Activated T-cell treated with anti-CD3 and anti-CD28 coated beads for 48 hours (primary cell): ENCODE measurements around the gene FBXO5.
"Not testable (repeated sequence)": the region's sequence is repeated elsewhere in the genome, so short reads cannot be mapped to it uniquely, and the experiment has no call there.

ENCODE experiments used
- DNase-seq: peaks from one replicate; pipeline ENCODE4 v3.0.0-alpha.2; 2020; ENCODE audit warnings: low read depth

FBXO5 gene

GRCh38 chr6:152986978-152987377, 4.1 kb upstream of the FBXO5 start:
- DNase-seq = no peak

- DNase-seq = not testable (repeated sequence)
These were observed 2.5 kb upstream of the FBXO5 start for GRCh38 chr6:152985300-152985699.

DNA sequence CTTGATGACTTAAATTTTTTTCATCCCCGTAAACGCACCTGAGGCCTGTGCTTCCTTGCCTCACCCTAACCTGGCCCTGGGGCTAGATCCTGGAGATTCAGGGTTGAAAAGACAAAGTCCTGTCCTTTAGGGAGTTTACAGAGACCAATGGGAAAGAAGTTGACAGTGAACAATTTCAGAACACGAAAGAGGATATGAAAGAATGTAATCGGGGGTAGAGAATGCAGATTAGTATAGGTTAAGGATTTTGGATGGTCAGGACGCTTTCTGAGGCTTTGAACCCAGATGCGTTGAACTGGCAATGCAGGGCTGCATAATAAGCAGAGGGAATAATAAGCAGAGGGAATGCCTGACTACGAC, 1.7 kb upstream of the FBXO5 start:
- DNase-seq = no peak

DNA sequence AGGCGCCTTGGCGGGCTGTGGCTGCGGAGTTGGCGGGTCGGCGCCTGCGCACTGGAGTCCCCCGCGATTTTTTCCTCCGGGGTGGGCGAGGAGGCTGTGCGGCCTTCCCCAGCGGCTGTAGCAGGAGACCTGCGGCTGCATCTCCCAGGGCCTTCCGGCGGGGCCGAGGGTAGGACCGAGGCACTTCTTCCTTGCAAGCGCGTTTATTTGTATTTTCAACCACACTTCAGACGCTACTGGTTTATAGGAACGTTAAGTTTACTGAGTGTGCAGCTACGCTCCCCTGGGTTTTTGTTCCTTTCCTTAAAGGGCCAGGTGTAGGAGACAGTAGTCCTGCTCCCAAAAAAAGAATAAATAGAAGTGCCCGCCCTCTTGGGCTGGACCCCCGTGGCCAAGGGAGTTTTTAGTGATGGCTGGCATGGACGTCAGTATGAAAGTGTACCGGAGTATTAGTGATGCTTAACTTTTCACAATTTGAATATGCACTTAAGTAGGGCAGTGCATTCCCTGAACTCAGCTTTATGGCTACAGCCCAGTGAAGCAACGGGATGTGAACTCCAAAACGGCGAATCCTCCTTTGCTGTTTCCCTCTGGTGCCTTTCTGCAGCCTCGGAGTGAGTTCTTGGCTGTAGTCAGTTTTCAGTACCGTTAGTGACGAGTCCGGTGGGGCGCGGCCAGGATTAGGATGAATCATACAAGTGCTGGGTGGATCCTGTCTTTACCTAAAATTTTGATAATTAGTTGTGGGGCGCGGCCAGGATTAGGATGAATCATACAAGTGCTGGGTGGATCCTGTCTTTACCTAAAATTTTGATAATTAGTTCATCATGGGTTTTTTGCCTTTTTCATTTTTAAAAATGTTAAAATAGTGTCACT, 1.0 kb upstream of the FBXO5 start:
- DNase-seq = peak; percentile 94

DNA sequence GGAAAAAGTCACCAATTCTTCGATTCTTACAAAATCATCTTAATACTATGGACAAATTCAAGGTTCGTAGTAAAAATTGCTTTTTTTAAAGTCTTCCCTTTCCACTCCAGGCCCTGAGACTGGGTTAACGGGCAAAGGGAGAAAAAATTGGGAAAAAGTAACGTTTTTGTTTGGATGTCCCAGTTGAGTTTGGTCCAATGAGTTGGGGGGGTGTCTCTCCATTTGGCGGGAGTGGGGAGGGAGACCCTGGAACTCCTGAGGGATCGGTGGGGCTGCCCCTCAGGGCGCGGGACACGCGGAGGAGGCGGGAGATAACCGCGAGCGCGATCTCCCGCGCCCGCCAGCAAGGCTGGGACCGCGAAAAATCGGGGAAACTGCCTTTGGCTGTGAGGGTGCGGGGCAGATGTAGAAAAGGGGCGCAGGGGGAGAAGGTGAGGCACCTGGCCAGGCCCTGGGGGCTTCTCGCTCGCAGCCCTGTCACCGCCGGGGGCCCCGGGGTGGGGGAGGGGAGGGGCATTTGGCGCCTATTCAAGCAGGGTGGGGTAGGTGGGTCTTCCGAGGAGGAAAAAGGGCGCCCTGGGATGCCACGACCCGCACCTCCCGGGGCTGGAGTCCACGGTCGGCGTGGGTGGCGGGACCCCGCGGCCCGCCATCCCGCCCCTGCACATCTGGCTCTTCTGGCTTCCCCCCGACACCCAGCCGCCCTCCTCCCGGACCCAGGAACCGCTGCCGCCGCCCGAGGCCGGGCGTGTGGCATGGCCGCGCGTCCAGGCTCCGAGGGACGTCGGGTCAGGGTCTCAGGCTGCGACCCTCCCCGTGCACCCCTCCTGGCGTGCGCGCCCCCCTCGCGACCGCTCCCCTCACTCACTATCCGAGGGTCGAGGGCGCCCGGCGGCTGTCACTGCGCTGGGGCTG, 595 bp downstream of the FBXO5 start:
- DNase-seq = peak; percentile 18

GRCh38 chr6:152981219-152981618, 1.6 kb downstream of the FBXO5 start:
- DNase-seq = no peak

- no peak for DNase-seq
These were observed 2.2 kb downstream of the FBXO5 start for GRCh38 chr6:152980656-152981055.

DNA sequence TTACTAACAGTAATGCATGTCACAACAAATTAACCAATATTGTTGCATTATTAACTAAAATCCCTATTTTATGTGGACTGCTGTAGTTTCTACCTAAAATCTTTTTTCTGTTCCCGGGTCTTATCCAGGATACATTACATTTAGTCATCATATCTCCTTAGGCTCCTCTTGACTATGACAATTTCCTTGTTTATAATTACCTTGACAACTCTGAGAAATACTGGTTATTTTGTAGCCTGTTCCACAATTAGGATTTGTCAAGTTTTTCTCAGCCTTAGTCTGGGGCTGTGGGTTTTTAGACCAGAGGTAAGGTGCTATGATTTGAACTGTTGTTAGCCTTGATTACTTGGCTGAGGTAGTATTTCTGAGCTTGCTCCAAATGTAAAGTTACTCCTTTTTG, 3.7 kb downstream of the FBXO5 start:
- no peak for DNase-seq

- no peak for DNase-seq
These were observed 4.8 kb downstream of the FBXO5 start for GRCh38 chr6:152978058-152978457.

GRCh38 chr6:152977556-152977955, 5.3 kb downstream of the FBXO5 start:
- DNase-seq = no peak

DNA sequence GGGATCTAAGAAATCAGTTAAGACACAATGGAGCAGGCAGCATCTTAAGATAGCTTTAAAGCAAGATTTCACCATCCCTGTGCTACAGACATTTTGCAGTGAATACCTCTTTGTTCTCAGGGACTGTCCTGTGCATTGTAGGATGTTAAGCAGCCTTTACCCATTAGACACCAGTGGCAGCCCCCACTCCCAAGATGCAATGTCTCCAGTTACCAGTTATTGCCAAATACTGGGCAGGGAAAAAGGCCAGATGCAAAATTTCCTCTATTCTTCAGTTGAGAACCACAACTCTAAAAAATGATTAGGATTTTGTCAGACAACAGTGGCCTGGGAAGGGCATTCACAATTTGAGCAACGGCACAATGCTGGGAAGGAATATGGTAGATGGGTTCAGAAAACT, 6.1 kb downstream of the FBXO5 start:
- no peak for DNase-seq

GRCh38 chr6:152975204-152975915, 7.5 kb downstream of the FBXO5 start:
- no peak for DNase-seq

DNA sequence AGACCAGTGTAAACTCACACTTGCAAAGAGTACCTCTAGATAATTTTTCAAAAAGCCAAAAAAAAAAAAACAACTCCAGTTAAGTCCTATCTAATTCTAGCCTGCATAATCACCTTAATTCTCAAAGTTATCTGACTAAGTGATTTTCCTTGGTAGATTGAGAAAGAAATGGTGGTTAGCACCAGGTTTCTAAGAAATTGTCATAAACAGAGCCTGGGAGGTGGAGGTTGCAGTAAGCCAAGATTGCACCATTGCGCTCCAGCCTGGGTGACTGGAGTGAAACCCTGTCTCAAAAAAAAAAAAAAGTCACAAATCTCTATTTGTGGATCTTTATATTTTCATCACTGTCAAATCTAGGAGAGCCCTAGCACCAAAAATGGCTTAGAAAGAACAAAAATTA, 8.9 kb downstream of the FBXO5 start:
- DNase-seq = no peak

- DNase-seq = no peak
These were observed 13.0 kb downstream of the FBXO5 start for GRCh38 chr6:152969688-152970418.

DNA sequence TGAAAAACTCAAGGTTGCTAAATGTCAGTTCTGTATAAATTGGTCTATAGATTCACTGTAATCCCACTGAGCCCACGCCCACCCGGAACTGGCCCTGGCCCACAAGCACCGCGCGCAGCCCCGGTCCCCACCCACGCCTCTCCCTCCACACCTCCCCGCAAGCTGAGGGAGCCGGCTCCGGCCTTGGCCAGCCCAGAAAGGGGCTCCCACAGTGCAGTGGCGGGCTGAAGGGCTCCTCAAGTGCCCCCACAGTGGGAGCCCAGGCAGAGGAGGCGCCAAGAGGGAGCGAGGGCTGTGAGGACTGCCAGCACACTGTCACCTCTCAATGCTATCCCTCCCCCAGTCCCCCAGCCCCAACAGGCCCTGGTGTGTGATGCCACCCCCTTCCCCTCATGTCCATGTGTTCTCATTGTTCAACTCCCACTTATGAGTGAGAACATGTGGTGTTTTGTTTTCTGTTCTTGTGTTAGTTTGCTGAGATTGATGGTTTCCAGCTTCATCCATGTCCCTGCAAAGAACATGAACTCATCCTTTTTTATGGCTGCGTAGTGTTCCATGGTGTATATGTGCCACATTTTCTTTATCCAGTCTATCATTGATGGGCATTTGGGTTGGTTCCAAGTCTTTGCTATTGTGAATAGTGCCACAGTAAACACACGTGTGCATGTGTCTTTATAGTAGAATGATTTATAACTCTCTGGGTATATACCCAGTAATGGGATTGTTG, 16.5 kb downstream of the FBXO5 start:
- not testable (repeated sequence) for DNase-seq

DNA sequence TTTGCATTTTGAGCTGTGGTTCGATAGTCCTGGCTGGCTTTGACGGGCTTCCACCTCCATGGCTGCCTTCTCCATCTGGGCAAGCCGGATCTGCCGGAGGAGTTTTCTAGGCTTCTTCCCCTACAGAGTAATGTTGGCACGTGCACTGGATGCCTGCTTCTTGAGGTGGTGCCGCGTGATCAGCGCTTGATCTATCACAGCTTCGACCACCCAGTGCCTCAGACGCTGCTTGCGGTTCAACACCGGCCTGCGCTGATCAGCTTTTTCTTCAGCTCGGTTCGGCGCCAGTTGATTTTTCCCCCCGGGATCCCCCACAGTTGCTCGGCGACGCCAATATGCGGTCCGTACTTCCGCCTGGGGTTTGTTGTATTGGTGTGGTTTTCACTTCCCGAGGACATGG, 23.5 kb downstream of the FBXO5 start:
- DNase-seq = no peak

DNA sequence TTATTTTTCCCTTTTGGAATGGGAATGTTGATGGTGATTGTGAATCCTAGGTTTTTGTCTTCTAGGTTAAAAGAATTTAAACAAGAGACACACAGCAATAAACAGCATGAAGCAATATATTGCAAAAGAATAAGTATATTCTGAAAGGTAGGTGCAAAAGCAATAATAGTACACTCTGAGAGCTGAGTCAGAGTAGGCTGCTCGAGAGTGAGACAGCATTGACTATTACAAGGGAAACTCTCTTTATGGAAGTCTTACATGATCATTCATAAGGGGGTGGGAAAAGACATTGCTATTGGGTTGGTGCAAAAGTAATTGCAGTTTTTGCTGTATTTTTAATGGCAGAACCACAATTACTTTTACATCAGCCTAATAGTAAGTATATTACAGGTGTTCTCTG, 25.0 kb downstream of the FBXO5 start:
- no peak for DNase-seq

DNA sequence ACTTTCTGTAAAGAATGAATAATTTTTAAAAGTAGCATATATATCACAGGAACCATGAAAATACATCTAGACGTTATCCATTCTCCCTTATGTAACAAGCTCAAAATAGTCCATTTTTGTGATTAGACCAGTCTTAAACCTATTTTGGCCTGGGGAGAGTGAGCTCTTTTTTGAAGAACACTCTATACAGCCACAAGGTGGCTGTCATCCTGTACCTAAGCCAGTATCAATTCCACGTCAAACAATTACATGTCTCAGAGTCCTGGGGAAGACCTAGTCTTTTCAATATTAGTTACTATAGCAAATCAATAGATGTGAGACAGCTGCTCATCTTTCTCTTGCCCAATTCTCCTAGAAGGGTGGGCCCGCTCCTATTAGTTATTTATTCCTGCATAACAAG, 28.4 kb downstream of the FBXO5 start:
- DNase-seq = no peak

DNA sequence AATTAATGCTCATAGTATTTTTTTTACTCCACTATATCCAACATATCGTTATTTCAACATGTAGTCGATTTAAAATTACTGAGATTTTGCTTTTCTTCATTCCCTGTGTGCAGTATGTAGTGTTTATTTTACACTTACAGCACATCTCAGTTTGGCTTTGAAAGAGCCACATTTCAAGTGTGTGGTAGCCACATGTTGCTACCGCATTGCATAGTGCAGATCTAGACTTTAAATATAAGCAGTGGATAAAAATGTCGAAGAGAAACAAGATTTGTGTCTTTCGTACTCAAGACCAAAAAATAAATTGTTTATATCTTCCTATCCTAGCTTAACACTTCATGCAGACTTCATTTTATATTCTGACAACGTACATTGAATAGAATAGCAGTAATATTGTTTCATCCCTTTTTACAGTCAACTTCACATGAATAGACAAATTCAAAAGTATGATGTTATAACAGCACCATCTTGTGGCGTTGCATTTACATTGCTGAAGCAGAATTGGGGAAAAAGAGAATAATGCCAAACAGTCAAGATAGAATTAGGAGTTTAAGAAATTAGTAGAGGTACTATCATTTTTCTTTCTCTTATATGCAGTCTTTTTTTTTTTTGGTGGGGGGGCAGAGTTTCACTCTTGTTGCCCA, 29.9 kb downstream of the FBXO5 start:
- no peak for DNase-seq

GRCh38 chr6:152952045-152952444, 30.8 kb downstream of the FBXO5 start:
- no peak for DNase-seq

- DNase-seq = no peak
These were observed 32.6 kb downstream of the FBXO5 start for GRCh38 chr6:152950240-152950639.
